ES-I3 (cell line): ENCODE measurements around the gene COPS4.
"Not testable (repeated sequence)": the region's sequence is repeated elsewhere in the genome, so short reads cannot be mapped to it uniquely, and the experiment has no call there.

Experiments used
- H3K36me3 ChIP-seq: 2 replicates; pipeline ENCODE4 v1.6.1; 2013; ENCODE audit warnings: mild to moderate bottlenecking, low read length, control low read depth, moderate library complexity; ENCODE audit not compliant: insufficient read depth
- H3K4me1 ChIP-seq: 2 replicates; pipeline ENCODE4 v1.6.1; 2013; ENCODE audit warnings: mild to moderate bottlenecking, control low read depth, low read length; ENCODE audit not compliant: insufficient read depth
- H3K9ac ChIP-seq: 2 replicates; pipeline ENCODE4 v1.6.1; 2013; ENCODE audit warnings: low read depth, mild to moderate bottlenecking, low read length, moderate library complexity
- H3K9me3 ChIP-seq: 2 replicates; pipeline ENCODE4 v1.6.1; 2013; ENCODE audit warnings: mild to moderate bottlenecking, low read length, moderate library complexity; ENCODE audit not compliant: control insufficient read depth, insufficient read depth

The COPS4 gene

DNA sequence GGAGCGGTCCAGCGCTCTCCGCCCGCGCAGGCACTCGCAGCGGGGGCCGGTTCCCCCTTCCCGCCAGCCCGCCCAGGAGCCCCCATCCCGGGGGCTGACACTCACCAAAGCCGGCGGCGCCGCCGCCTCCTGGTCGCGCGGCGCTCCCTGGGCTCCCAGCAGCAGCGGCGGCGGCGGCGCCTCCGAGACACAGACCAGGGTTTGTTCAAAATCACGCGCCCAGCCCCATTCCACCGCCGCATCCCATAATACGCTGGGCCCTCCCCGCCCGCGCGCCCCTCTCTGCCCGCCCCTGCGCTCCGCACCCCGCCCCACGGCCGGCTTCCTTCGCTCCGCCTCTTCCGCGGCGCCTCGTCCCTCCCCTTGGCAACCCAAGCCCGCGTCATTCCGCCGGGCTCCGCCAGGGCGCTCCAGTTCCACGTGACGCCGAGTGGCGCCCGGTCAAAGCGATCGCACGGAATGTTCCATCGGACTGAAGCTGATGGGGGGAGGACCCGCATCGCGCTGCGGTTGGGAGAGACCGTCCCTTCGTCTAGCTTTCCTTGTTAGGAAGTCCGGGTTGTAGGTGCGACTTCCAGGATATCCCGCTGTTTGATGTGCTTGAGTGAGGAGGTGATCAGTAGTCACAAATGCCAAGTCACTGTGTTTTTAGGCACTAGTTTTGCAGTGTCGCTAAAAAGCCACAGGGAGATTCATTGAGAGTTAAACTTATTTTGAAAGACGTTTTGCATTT is 22.1 kb upstream of the COPS4 start:
- Histone ChIP-seq H3K9ac (peak overlapping the region; percentile 84), H3K4me1 (peaks cover 3% of the 10 kb centered on the region; the same call in 1 of the 2 replicates), H3K36me3 (no peaks in the 10 kb centered on the region), H3K9me3 (no peaks in the 10 kb centered on the region)

DNA sequence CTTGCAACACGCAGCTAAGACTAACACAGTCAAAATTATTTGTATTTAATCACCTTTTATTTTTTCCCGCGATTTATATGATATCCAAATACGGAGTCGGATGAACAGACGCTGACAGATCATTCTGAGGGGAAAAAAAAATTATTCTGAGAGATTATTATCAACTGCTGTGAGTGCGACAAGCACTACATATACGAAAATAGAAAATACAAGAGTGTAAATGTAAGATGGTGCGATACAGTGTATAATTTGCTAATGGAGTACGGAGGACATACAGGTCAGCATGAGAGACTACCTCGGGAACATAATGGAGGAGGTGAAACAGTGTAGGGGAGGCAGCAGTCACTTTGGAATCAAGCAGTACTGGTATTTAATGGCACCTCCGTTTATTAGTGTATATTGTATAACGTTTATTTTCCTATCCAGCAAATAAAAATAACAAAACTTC is 21.5 kb upstream of the COPS4 start:
- H3K4me1 ChIP-seq: peaks cover 3% of the 10 kb centered on the region; the same call in 1 of the 2 replicates
- H3K36me3 ChIP-seq: no peaks in the 10 kb centered on the region

DNA sequence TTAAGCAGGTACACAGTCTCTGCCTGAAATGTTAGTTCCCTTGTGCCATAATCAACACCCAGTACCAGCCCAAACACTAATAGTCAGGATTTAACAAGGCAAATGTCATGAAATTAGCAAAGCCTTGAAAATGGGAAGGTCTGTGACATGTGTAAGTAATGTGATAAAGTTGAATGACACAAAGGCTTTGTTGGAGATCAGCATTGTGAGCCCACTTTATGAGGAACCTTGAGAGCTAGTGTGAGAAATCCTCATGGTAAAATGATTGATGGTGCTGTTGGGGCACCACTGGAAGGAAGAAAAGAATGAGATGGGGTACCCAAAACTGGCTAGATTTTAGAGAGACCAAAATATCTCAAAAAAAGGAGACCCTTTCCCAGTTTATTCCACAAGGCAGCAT is 21.1 kb upstream of the COPS4 start:
- H3K9me3 ChIP-seq: no peaks in the 10 kb centered on the region
- H3K9ac ChIP-seq: peak overlapping the region; percentile 62; the same call in 1 of the 2 replicates
- peaks cover 3% of the 10 kb centered on the region; the same call in 1 of the 2 replicates for H3K4me1 ChIP-seq
- H3K36me3 ChIP-seq: no peaks in the 10 kb centered on the region

More for the DNA sequence above, 21.5 kb upstream of the COPS4 start:
- Histone ChIP-seq H3K9me3 (no peaks in the 10 kb centered on the region), H3K9ac (peak overlapping the region; percentile 62)

DNA sequence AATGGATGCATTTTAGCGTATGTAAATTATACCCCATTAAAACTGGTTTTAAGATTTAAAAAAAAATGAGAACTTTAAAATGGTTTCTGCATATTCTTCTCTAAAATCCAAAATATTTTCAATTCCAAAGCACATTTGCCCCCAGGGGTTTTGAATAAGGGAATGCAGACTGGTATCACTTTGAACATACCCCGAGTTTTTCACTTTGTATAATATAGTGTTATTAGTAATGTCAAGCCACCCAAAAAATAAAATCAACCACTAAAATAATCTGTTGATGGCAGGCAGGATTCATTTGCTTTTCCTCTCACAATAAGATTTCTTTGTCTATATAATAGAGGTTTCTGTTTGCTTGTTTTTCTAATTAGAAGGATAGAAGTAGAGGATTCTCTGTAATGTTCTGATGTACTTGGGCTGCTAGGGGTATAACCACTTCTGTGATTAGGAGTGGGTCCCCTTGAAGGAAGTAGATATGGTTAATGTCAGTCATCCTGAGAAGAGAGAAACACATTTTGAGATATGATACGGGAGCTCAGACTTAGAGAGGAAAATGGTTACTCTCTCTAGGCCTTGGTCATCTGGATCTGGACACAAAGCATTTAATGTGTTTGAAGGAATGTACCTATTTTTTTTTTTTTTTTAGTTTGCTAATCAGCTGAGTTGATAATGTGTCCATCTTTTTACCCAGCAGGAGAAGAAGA is 15.0 kb upstream of the COPS4 start:
- Histone ChIP-seq H3K36me3 (no peaks in the 10 kb centered on the region), H3K9me3 (no peaks in the 10 kb centered on the region), H3K9ac (no peak overlapping the region), H3K4me1 (no peaks in the 10 kb centered on the region)

DNA sequence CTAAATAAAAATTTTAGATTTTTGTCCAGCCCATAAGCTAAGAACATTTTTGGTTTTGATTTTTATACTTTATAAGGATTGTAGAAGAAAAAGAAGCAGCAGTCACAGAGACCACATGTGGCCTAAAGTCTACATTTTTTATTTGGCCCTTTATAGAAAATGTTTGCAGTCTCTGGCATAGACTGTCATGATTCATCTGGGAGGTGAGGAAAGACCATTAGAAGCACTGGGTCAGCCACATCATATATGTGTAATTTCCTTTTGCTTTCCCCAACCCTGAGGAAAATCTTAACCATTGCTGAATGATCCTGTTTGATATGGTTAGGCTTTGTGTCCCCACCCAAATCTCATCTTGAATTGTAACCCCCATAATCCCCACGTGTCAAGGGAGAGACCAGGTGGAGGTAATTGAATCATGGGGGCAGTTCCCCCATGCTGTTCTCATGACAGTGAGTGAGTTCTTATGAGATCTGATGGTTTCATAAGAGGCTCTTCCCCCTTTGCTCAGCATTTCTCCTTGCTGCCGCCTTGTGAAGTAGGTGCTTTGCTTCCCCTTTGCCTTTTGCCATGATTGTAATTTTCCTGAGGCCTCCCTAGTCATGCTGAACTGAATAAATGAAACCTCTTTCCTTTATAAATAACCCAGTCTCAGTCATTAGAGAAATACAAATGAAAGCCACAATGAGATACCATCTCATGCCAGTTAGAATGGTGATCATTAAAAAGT is 12.1 kb upstream of the COPS4 start:
- no peaks in the 10 kb centered on the region for H3K4me1 ChIP-seq
- no peaks in the 10 kb centered on the region for H3K36me3 ChIP-seq
- no peak overlapping the region for H3K9ac ChIP-seq
- H3K9me3 ChIP-seq: no peaks in the 10 kb centered on the region

DNA sequence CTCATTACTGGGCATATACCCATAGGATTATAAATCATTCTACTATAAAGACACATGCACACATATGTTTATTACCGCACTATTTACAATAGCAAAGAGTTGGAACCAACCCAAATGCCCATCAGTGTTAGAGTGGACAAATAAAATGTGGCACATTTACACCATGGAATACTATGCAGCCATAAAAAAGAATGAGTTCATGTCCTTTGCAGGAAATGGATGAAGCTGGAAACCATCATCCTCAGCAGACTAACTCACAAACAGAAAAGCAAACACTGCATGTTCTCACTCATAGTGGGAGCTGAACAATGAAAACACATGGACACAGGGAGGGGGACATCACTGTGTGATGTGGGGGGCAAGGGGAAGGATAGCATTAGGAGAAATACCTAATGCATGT is 11.4 kb upstream of the COPS4 start:
- H3K36me3 ChIP-seq, H3K9me3 ChIP-seq, H3K4me1 ChIP-seq, H3K9ac ChIP-seq: not testable (repeated sequence)

DNA sequence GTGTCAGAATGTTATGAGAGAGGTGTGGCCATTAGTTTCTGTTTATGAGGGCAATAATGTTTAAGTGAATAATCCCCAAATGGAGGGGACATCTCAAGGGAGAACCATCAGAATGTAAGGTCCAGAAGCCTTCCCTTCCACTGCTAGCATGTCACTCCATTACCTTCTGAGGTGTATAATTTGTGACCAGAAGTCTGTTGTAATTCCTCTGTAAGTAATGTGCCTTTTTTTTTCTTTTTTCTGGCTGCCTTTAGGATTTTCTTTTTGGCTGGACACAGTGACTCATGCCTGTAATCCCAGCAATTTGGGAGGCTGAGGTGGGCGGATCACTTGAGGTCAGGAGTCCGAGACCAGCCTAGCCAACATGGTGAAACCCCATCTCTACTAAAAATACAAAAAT is 10.8 kb upstream of the COPS4 start:
- no peaks in the 10 kb centered on the region for H3K36me3 ChIP-seq
- no peaks in the 10 kb centered on the region for H3K4me1 ChIP-seq
- no peak overlapping the region for H3K9ac ChIP-seq
- no peaks in the 10 kb centered on the region for H3K9me3 ChIP-seq

DNA sequence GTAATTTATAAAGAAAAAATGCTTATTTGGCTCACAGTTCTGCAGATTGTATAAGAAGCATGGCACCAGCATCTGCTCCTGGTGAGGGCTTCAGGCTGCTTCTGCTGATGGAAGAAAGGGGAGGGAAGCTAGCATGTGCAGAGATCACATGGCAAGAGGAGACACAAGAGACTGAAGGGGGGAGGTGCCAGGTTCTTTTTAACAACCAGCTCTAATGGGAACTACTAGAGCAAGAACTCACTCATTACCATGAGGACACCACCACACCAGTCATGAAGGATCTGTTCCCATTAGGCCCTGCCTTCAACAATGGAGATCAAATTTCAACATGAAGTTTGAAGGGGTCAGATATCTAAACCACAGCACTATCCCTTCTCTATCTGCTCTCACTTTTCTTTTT is 9.4 kb upstream of the COPS4 start:
- H3K4me1 ChIP-seq: no peaks in the 10 kb centered on the region
- no peaks in the 10 kb centered on the region for H3K9me3 ChIP-seq
- no peaks in the 10 kb centered on the region for H3K36me3 ChIP-seq
- H3K9ac ChIP-seq: no peak overlapping the region

DNA sequence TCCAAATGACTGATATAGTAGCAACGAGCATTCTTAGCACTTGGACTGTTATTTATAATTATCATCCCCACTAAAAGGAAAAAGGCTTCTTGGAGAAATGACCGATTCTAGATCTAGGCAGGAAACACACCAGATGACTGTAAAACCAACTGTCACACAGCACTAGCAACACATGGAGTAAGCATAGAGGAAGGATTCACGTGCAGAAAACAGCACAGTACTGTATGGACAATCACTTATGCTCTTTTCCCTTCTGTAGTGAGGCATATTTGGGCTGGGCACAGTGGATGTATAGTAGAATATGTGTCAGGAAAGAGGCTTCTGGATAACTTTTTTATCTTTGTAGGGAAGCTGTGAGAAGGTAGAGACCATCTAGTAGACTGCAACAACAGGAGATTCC is 6.0 kb upstream of the COPS4 start:
- H3K4me1 ChIP-seq: no peaks in the 10 kb centered on the region
- no peaks in the 10 kb centered on the region for H3K36me3 ChIP-seq
- no peak overlapping the region for H3K9ac ChIP-seq
- H3K9me3 ChIP-seq: no peaks in the 10 kb centered on the region

DNA sequence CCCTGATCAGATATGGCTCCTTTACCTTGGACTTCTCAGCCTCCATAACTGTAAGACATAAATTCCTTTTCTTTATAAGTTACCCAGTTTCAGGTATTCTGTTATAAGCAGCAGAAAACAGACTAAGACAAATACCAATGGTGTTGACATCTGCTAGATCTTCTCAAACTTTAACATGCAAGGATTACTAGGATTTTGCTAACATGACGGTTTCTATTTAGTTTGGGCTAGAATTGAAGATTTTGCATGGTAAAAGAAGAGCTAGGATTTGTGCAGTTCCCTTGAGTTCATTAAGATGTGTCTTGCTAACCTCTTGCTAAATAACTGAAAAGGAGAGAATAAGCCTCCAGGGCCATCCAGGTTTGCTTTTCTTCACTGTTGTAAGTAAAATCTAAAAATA is 5.3 kb upstream of the COPS4 start:
- H3K9me3 ChIP-seq: no peaks in the 10 kb centered on the region
- no peaks in the 10 kb centered on the region for H3K36me3 ChIP-seq
- no peaks in the 10 kb centered on the region for H3K4me1 ChIP-seq
- no peak overlapping the region for H3K9ac ChIP-seq

DNA sequence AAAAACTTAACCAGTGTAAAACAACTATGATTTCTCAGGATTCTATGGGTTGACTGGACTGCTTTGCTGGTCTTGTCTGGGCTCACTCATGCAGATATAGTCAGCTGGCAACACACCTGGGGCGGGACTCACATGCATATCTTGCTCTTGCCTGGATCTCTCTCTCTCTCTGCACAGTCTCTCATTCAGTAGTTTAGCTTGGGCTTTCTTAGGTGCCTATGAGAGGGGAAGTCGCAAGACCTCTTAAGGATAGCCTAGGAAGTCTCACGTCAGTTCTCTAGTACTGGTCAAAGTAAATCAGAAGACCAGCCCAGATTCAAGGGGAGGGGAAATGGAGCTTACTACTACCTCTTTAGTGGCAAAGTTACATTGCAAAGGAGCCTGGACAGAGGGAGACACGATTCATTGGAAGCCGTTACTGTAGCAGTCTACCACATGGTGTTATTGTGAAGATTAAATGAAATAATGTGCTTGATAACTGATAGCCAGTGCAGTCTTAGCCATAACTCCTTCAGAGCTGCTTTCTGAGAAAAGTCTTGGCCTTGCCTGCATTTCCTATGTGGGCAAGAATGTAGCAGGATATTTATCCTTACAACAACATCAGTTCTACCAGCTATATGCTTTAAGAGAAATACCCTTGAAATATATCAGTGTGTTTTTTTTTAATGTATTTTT is 2.1 kb downstream of the COPS4 start:
- H3K9ac ChIP-seq: no peak overlapping the region
- no peaks in the 10 kb centered on the region for H3K9me3 ChIP-seq
- no peaks in the 10 kb centered on the region for H3K36me3 ChIP-seq
- peaks cover 3% of the 10 kb centered on the region; the same call in 1 of the 2 replicates for H3K4me1 ChIP-seq

DNA sequence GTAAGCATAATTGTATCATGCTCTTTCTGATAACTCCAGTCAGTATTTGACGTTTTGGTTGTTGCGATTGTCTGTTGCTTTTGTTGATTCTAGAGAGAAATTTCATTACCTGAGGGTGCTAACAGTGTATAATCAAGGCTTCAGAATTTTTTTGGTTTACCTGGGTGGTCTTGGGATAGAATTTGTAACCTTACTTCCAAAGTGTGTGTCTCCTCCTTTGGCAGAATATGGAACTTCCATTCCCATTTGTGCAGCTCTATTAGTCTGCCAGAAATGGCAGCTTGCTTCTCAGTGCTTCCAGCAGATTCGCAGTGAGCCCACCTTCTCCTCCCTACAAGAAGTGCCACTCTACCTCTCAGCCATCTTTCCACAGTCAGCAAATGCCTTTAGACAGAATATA is 5.3 kb downstream of the COPS4 start:
- Histone ChIP-seq H3K36me3 (no peaks in the 10 kb centered on the region), H3K9me3 (no peaks in the 10 kb centered on the region), H3K9ac (no peak overlapping the region)

DNA sequence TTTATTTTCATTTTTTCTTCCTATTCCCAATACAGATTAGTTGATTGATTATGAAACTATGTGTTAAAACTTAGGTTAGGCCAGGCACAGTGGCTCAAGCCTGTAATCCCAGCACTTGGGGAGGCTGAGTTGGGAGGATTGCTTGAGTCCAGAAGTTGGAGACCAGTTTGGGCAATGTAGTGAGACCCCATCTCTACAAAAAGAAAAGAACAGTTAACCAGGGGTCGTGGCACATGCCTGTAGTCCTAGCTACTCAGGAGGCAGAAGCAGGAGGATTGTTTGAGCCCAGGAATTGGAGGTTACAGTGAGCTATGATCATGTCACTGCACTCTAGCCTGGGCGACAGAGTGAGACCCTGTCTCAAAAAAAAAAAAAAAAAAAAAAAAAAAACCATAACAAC is 8.2 kb downstream of the COPS4 start:
- H3K36me3 ChIP-seq, H3K9me3 ChIP-seq, H3K4me1 ChIP-seq, H3K9ac ChIP-seq: not testable (repeated sequence)

More for the DNA sequence above, 5.3 kb downstream of the COPS4 start:
- peaks cover 3% of the 10 kb centered on the region; the same call in 1 of the 2 replicates for H3K4me1 ChIP-seq

DNA sequence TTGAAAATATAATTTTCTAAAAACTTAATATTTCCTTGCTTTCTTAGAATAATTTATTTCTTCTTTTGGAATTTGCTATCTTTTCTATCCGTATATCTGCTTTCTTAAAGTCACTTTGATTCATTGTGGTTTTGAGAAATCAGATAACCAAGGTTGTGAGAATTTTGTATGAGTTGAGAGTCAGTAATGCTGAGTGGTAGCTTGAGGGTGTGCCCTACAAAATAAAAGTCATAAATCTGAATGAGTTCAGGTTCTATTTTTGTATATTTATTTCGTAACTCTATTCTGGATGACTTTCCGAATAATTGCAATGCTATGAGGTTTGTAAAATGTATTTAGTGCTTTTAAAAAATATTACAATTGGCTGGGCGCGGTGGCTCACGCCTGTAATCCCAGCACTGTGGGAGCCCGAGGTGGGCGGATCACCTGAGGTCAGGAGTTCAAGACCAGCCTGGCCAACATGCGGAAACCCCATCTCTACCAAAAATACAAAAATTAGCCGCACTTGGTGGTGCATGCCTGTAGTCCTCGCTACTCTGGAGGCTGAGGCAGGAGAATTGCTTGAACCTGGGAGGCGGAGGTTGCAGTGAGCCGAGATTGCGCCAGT is 8.9 kb downstream of the COPS4 start:
- H3K9me3 ChIP-seq: no peaks in the 10 kb centered on the region
- H3K4me1 ChIP-seq: no peaks in the 10 kb centered on the region
- no peak overlapping the region for H3K9ac ChIP-seq
- no peaks in the 10 kb centered on the region for H3K36me3 ChIP-seq
